Activated CD4-positive, alpha-beta T cell treated with anti-CD3 and anti-CD28 coated beads, Interleukin-10, Interleukin-2, amounts not matched to agents 100 ng/mL and 50 ng/mL, durations not matched to agents 16 hours and 8 hours (primary cell): Measurements from ENCODE around the gene SHISA9.

Experiments
- DNase-seq: peaks from one replicate; pipeline ENCODE4 v3.0.0-alpha.2; 2020

Gene SHISA9

DNA sequence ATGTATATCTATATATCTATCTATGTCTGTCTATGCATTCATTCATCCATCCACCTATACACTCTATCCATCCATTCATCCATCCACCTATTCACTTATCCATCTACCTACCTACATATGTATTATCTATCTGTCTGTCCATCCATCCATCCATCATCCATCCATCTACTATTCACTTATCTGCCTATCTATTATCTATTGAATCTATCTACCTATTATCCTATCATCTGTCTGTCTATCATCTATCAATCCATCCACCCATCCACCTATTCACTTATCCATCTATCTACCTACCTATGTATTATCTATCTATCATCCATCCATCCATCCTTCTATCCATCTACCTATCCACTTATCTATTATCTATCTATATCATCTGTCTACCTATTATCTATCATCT is 302.3 kb downstream of the SHISA9 start:
- DNase-seq, result no peak

DNA sequence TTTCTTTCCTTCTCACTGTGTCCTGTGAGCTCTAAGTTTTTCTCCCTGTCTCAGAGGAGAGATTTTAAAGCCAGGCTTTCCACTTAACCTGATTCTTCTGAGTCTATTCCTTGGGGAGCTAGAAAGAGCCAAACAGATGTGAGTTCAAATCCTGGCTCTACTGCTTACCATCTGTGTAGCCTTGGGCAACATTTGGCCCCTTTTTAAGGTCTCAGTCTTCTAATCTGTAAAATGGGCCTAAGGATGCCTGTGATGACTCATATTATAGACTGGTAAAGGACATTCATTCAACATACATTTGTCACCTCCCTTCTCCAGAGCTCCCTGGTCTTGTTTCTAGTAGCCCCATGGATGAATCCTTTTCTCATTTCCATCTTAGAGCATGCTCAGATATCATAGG is 304.0 kb downstream of the SHISA9 start:
- no peak for DNase-seq

DNA sequence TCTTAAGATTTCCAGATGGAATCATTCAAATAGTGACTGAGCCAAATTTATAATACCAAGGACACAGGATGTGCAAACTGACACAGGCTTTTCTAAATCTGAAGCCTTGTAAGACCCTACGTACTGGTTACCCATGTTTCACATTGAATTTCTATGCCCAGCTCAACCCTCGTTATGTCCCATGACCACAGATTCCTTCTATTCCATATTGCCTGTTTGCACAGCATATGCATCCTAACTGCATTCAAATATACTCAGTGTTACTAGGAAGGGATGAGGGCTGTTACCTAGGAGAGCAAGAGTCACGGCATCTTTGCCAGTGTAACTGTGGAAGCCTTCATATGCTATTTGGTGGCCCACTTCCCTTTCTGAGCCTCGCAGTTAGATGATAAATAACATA is 305.2 kb downstream of the SHISA9 start:
- DNase-seq, result no peak

DNA sequence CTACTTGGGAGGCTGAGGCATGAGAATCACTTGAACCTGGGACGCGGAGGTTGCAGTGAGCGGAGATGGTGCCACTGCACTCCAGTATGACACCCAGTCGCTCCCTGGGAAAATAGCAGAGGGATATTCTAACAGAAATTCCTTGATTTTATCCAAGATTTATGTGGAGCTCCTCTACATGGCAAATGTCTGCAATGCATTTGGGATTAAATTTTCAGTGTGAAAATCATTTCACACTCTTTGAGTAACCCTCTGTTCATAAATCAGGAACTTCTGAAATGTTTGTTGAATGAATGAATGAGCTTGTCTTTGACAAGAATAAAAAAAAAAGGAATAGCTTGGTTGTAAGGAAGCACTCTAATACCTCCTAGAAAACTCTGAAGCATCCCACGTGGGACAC is 305.8 kb downstream of the SHISA9 start:
- no peak for DNase-seq

DNA sequence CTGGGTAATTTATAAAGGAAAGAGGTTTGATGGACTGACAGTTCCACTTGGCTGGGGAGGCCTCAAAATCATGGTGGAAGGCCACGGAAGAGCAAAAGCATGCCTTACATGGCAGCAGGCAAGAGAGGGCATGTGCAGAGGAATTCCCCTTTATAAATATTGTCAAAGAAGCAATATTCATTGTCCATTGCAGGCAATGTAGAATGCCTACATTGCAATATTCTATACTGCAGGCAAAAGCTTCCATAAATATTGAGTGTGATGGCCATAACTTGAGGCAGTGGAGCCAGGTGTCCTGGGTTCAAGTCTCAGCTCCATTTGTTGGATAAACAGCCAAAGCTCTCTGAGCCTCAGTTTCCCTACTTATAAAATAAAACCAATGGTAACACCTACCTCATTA is 322.3 kb downstream of the SHISA9 start:
- DNase-seq, result no peak

DNA sequence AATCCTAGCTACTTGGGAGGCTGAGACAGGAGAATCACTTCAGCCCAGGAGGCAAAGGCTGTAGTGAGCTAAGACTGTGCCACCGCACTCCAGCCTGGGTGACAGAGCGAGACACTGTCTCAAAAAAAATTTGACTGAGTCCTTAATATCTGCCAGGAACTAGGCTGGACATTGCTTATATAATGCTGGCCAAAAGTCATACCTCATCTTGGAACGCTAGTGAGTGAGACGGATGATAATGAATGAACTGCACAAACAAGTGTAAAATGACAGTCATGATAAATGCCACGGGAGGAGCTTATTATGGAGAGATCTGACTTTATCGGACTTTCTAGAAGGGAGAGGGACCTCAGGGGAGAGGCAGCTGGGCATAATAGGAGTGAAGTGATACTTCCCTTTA is 327.6 kb downstream of the SHISA9 start:
- no peak for DNase-seq

DNA sequence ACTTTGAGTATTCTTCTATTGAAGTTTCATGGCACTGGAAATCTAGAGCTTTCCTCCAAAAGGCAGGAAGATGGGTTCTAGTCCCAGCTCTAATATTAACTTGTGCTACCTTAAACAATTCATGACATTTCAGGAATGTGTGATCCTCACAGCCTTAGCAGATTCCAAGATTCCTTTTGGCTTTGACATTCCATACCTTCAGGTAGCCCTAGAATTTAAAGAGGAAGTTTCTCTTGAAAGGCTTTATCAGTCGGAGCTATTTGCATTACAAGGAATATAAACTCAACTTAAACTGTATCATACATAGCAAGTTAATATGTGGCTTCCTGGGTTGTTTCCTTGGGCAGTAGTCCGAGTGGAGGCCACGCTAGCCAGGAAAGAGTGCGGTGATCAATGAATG is 330.0 kb downstream of the SHISA9 start:
- no peak for DNase-seq

DNA sequence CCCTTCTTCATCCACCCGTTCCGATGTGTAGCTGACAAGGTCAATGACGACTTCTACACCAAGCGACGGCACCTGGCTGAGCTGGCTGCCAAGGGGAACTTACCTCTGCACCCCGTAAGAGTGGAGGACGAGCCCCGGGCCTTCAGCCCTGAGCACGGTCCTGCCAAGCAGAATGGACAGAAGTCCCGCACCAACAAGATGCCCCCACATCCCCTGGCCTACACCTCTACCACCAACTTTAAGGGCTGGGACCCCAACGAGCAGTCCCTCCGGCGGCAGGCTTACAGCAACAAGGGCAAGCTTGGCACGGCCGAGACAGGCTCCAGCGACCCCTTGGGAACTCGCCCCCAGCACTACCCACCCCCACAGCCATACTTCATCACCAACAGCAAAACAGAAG is 333.6 kb downstream of the SHISA9 start:
- no peak for DNase-seq

DNA sequence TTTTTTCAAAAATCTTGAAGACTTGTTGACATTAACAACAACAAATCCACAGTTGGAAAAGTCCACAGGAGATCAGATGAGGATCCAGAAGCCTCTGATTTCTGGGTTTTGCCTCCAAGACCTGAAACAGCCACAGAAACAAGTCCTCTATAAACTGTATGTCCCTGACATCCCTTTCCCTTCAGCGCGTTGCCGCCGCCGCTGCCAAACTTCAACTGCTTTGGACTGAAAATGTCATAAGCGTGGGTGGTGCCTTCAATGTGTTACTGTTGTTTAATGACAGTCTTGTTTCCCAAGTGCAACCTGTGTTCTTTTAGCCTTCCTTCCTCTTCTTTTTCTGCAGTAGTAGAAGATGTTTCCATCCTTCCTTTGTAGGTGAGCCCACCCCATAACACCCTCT is 334.9 kb downstream of the SHISA9 start:
- no peak for DNase-seq

DNA sequence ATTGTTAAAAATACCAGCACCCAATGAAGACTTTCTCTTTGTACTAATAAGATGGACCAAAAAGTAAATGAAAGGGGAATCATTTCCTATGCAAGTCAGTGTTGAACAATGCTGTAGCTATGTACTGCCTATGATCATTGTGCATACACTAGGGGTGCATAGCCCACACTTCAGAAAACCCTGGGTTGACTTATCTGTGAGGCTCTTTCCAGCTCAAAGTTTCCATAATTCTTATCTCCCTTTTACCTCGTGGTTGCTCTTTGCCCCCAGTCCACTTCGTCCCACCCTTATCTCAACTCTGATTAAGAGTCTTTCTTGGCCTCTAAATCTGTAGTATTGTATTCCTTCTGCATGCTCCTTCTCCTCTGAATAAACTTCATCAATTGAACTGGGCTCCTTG is 336.8 kb downstream of the SHISA9 start:
- no peak for DNase-seq

DNA sequence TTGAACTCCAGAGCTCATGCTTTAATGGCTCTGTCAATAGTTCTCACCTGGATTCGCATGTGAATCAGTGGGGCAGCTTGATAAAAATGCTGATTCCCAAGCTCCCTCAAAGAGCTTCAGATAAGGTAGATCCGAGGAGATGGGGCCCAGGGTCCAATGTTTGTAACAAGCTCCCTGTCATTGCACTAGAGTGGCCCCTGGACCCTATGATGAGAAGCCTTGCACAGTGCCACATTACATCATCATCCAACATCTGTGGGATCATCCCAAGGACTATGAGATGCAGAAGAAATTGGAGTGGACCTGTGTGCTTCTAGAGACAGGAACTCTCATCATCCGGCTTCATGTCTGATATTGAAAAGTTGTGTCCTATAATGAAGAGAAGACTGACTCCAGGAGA is 340.8 kb downstream of the SHISA9 start:
- DNase-seq, result no peak

DNA sequence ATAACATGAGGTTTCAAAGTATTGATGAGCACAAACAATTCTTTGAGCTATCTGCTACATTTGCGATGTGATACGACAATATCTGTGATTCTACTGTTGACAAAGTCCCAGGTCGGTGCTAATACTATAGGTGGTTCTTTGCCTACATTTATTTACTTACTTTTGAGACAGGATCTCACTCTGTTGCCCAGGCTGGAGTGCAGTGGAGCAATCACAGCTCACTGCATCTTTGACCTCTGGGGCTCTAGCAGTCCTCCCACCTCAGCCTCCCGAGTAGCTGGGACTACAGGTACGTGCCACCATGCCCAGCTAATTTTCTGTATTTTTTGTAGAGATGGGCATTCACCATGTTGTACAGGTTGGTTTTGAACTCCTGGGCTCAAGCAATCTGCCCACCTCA is 343.4 kb downstream of the SHISA9 start:
- DNase-seq, result no peak

DNA sequence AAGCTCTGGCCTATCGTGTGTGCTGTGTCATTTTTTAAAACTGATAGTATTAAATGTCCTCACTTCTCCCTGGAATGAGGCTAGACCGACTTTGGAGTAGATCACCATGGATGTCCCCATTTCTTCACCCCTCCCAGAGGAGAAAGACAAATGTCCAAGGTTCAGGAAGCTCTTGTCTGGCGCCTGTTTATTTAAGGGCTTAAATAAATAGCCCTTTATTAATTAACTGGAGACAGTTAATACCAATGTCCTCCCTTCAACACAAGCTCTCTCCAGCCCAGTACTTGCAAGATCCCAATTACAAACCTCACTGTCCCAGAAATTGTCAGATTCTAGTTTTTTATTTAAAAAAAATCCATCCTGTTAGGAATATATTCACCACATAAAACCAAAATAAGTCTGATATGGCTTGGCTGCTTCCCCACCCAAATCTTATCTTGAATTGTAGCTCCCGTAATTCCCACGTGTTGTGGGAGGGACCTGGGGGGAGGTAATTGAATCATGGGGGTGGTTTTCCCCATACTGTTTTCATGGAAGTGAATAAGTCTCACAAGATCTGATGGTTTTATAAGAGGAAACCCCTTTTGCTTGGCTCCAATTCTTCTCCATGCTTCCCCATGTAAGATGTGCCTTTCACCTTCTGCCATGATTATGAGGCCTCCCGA is 344.4 kb downstream of the SHISA9 start:
- DNase-seq, result no peak

DNA sequence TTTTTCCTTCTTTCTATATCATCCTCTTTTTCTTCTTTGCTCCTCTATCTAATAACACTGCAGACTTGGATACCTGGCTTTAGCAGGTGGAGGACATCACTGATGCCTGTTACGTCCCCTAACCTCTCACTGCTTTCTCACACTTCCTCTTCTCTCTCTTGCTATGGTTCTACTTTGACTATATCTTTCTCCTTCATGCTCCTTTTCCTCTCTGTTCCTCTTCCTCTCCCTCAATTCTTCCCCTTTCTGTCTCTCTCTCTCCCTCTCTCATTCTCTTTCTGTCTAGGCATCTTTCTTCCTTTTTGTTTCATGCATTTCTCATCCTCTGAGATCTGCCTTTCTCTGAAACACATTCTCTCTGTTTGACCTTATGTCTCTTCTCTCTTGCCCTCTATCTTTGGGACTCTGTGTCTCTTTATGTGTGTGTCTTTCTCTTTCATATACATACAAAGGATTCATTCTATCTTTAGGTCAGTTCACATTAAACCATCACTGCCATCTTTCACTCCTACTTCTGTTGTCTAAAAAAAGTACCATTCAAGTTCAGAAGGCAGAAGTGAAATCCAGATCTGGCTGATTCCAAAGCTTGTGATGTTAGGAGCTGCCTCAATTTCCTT is 353.7 kb downstream of the SHISA9 start:
- no peak for DNase-seq

DNA sequence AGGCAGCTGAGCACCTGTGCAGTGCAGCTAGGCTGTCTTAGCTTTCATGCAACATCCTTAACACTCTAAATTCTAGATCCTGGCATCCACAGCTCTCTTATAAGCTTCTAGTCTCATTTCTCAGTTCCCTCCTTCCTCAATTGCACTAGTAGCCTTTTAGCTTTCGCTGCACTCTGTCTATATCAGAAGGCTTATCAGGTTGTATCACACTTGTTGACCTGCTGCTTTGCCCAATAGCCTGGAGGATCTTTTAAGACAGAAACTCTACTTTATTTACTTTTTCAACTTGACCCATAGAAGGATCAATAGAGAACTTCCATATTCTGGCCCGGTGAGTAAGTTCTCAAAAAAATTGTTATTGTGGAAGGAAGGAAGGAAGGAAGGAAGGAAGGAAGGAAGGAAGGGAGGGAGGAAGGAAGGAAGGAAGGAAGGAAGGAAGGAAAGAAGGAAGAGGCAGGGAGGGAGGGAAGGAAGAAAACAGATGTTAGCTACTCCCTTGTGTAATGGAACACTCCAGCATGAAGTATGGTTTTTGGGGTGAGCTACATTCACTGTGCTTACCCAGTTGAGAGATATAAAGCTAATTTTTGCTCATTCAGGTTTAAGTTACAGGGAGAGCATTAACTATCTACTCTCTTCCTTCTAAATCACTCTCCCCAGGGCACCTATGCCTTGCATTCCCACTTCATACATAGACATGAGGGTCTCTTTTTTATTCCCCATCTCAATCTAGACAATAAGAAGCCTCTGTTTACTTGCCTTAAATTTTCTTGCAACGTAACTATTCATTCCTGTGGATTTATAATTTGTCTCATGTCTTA is 361.1 kb downstream of the SHISA9 start:
- no peak for DNase-seq

DNA sequence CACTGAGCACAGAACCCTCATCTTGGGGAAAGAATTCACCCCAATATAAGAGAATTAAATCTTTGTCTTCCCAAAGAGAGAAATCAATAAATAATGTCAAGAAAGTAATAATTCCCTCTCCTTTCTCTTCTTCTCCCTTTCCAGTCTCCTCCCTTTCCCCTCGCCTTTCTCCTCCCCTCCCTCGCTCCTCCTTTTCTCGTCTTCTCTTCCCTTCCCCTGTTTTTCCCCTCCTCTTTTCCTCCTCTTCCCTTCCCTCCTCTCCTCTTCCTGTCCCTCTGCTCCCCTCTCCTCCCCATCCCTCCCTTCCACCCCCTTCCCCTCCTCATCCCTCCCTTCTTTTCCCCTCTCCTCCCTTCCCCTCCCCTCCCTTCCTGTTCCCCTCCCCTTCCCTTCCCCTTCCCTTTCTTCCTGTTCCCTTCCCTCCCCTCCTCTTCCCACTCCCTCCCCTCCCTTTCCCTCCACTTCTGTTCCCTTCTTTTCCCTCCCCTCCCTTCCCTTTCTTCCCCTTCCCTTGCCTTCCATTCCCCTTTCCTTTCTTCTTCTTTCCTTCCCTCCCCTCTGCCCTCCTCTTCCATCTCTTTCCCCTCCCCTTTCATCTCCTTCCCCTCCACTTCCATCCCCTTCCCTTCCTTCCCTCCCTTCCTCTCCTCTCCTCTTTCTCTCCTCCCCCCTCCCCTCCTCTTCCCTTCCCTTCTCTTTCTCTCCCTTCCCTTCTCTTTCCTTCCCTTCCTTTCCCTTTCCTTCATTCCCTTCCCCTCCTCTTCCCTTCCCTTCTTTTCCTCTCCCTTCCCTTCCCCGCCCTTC is 363.6 kb downstream of the SHISA9 start:
- DNase-seq, result no peak

DNA sequence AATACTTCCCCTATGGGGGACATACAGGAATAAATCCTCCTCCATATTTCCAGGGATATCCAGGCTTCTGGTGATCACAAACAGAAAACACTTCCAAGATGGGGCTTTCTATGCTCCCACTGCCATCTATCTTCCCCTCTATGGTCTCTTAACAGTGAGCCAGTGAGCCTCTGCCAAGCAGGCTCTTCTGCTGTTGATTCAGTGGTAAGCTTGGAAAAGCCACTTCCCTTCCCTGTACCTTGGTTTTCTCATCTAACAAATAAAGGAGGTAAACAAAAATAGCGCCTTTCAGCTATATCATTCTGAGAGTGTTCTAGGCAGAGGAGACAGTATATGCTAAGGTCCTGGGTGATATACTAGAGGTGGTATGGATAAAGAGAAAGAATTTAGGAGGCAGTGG is 368.0 kb downstream of the SHISA9 start:
- DNase-seq, result no peak

DNA sequence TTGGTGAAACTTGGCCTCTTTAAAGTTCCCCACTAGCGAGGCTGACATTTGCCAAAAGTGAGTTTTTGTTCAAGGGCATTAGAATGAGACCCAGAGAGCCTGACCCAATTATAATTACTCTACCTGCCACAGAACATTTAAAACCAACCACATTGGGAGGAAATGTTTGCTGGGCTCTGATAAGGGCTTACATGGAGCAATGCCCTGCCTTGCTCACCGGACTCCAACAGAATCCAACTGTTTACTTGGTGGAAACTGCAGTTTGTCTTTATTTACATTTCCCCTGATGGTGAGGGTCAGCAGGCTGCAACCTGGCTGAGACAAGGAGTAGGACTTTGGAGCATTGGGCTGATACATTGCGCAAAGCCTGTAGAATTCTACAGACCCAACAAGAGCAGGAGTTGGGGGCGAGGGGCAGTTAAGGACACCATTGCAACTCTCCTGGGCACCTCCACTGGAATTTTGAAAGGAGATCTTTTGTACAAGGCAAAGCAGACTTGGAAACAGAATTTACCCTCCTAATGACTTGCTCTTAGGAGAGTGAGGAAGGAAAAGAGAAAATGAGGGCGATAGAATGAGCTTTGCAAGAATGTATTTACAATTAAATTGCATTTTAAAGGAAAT is 368.6 kb downstream of the SHISA9 start:
- DNase-seq, result no peak

DNA sequence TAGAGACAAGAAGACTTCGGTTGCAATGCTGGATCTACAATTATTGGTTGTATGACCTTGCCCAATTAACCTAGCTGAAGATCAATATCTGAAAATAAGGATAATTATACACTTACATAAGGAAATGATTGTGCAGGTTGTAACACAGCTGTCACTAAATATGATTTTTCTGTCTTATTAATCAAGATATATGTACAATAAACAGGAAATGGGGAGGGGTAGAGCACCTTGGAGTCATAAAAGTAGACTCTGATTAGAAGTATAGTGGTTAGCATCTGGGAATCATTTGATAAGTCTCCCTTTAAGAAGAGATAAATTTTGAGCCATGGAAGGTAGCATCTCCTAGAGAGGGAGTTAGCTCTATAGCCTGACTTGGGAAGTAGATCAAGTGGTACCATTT is 369.2 kb downstream of the SHISA9 start:
- DNase-seq, result no peak

DNA sequence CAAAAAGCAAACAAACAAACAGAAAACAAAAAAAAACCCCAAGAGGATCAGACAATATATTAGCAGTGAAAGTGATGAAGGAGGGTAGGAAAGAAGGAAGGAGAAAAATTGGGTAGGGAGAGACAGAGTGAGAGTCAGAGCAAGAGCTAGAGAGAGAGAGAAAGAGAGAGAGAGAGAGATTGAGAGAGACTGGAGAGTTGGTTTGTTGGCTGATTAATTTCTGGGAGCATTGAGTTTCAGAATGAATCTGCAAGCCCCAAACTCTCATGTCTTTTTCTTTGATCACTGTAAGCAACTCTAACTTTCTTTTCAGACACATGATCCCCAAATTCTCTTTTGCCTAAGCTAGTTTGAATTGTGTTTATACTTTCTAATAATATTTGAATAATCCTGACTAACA is 388.1 kb downstream of the SHISA9 start:
- DNase-seq, result peak; percentile 35
